Measurements from ENCODE around the gene FBH1.

FBH1 gene

GRCh38 chr10:5910323-5911100 is 20.5 kb downstream of the FBH1 start:
- TF ChIP-seq ZNF274 (IDR thresholded peaks at IDR 0.05; ENCODE audit: low read depth, low read length), result no peak
- H3K4me3 ChIP-seq (ENCODE audit: low read length), result no peak overlapping the region

GRCh38 chr10:5911670-5912069 is 21.6 kb downstream of the FBH1 start:
- H3K4me3 ChIP-seq (ENCODE audit: low read length), result no peak overlapping the region
- TF ChIP-seq ZNF274 (IDR thresholded peaks at IDR 0.05; ENCODE audit: low read depth, low read length), result no peak

GRCh38 chr10:5913736-5914135 is 23.7 kb downstream of the FBH1 start:
- no peak overlapping the region for H3K4me3 ChIP-seq (ENCODE audit: low read length)
- TF ChIP-seq ZNF274 (IDR thresholded peaks at IDR 0.05; ENCODE audit: low read depth, low read length), result no peak

- H3K4me3 ChIP-seq (ENCODE audit: low read length), result no peak overlapping the region
- no peak for TF ChIP-seq ZNF274 (IDR thresholded peaks at IDR 0.05; ENCODE audit: low read depth, low read length)
Observed at GRCh38 chr10:5915451-5915850, 25.4 kb downstream of the FBH1 start.

GRCh38 chr10:5917305-5917704 is 27.3 kb downstream of the FBH1 start:
- no peak overlapping the region for H3K4me3 ChIP-seq (ENCODE audit: low read length)
- no peak for TF ChIP-seq ZNF274 (IDR thresholded peaks at IDR 0.05; ENCODE audit: low read depth, low read length)

GRCh38 chr10:5918763-5919162 is 28.7 kb downstream of the FBH1 start:
- no peak overlapping the region for H3K4me3 ChIP-seq (ENCODE audit: low read length)
- TF ChIP-seq ZNF274 (IDR thresholded peaks at IDR 0.05; ENCODE audit: low read depth, low read length), result no peak

- no peak overlapping the region for H3K4me3 ChIP-seq (ENCODE audit: low read length)
- TF ChIP-seq ZNF274 (IDR thresholded peaks at IDR 0.05; ENCODE audit: low read depth, low read length), result no peak
Observed at GRCh38 chr10:5919568-5919967, 29.5 kb downstream of the FBH1 start.

GRCh38 chr10:5921746-5922145 is 31.7 kb downstream of the FBH1 start:
- no peak overlapping the region for H3K4me3 ChIP-seq (ENCODE audit: low read length)
- TF ChIP-seq ZNF274 (IDR thresholded peaks at IDR 0.05; ENCODE audit: low read depth, low read length), result no peak

- no peak overlapping the region for H3K4me3 ChIP-seq (ENCODE audit: low read length)
- TF ChIP-seq ZNF274 (IDR thresholded peaks at IDR 0.05; ENCODE audit: low read depth, low read length), result no peak
Observed at GRCh38 chr10:5924889-5925288, 34.8 kb downstream of the FBH1 start.

GRCh38 chr10:5927306-5927705 is 37.3 kb downstream of the FBH1 start:
- TF ChIP-seq ZNF274 (IDR thresholded peaks at IDR 0.05; ENCODE audit: low read depth, low read length), result no peak
- no peak overlapping the region for H3K4me3 ChIP-seq (ENCODE audit: low read length)

GRCh38 chr10:5929442-5929841 is 39.4 kb downstream of the FBH1 start:
- TF ChIP-seq ZNF274 (IDR thresholded peaks at IDR 0.05; ENCODE audit: low read depth, low read length), result 0 out of 2 replicates have a peak, but pooled peaks have one; percentile 15
- H3K4me3 ChIP-seq (ENCODE audit: low read length), result no peak overlapping the region

GRCh38 chr10:5930272-5930671 is 40.2 kb downstream of the FBH1 start:
- no peak overlapping the region for H3K4me3 ChIP-seq (ENCODE audit: low read length)
- TF ChIP-seq ZNF274 (IDR thresholded peaks at IDR 0.05; ENCODE audit: low read depth, low read length), result no peak

- no peak for TF ChIP-seq ZNF274 (IDR thresholded peaks at IDR 0.05; ENCODE audit: low read depth, low read length)
- H3K4me3 ChIP-seq (ENCODE audit: low read length), result no peak overlapping the region
Observed at GRCh38 chr10:5932345-5932744, 42.3 kb downstream of the FBH1 start.

- no peak for TF ChIP-seq ZNF274 (IDR thresholded peaks at IDR 0.05; ENCODE audit: low read depth, low read length)
- H3K4me3 ChIP-seq (ENCODE audit: low read length), result no peak overlapping the region
Observed at GRCh38 chr10:5933909-5934546, 44.0 kb downstream of the FBH1 start.

- H3K4me3 ChIP-seq (ENCODE audit: low read length), result no peak overlapping the region
- TF ChIP-seq ZNF274 (IDR thresholded peaks at IDR 0.05; ENCODE audit: low read depth, low read length), result no peak
Observed at GRCh38 chr10:5935628-5936027, 45.6 kb downstream of the FBH1 start.
